DND-41 (cell line): ENCODE data around the gene ARHGAP22.

Source experiments
- EZH2 ChIP-seq: IDR thresholded peaks from 3 replicates; pipeline ENCODE4 v1.6.1; 2012; ENCODE audit warnings: borderline replicate concordance, low read depth, mild to moderate bottlenecking, moderate library complexity, low read length, inconsistent platforms; ENCODE audit not compliant: severe bottlenecking
- TF ChIP-seq, protein P1 (sequence below): IDR thresholded peaks from 2 replicates; pipeline ENCODE4 v1.5.1; 2012; ENCODE audit warnings: borderline replicate concordance, low read length, moderate library complexity, mild to moderate bottlenecking; ENCODE audit not compliant: poor library complexity, severe bottlenecking; ENCODE audit errors: extremely low read depth

DNA sequence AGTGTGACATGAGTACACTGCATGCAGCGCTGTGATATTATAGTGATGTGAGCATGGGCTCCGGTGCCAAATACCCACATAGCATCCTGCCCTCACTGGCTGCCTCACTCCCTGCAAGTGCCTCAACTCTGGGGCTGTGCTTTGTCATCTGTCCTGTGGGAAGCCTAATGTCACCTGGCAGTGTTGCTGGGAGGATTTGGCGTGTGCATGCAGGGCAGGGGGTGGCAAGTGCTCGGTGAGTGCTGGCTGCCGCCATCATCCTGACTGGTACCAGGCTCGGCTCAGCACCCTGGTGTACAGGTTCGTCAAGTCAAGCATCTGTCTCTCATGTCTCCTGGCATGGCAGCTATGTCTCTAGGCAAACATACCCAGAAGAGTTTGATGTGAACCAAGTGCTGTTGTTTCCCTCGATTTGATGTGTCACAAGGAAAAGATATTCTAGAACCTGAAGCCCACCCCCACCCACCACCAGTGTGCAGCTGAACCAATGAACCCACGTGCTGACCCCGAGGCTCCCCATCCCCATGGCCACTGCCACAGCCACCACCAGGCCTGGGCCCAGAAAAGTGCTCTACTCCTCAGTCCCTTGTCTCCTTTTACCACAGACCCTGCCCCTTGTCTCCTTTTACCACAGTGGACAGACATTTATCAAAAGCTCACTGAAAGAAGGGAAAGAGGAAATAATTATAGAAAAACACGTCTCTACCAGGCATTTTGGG, 162.6 kb downstream of the ARHGAP22 start:
- no peak for TF ChIP-seq EZH2
- TF ChIP-seq, protein P1, sequence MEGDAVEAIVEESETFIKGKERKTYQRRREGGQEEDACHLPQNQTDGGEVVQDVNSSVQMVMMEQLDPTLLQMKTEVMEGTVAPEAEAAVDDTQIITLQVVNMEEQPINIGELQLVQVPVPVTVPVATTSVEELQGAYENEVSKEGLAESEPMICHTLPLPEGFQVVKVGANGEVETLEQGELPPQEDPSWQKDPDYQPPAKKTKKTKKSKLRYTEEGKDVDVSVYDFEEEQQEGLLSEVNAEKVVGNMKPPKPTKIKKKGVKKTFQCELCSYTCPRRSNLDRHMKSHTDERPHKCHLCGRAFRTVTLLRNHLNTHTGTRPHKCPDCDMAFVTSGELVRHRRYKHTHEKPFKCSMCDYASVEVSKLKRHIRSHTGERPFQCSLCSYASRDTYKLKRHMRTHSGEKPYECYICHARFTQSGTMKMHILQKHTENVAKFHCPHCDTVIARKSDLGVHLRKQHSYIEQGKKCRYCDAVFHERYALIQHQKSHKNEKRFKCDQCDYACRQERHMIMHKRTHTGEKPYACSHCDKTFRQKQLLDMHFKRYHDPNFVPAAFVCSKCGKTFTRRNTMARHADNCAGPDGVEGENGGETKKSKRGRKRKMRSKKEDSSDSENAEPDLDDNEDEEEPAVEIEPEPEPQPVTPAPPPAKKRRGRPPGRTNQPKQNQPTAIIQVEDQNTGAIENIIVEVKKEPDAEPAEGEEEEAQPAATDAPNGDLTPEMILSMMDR, result no peak
